Left cardiac atrium (tissue), 4 donors: ENCODE results near the gene CEP85L. TPM values are rescaled to one million over a fixed set of nuclear protein-coding genes. Genes with fewer than 3 reads are reported as not detected.
"Not testable (repeated sequence)": the region's sequence is repeated elsewhere in the genome, so short reads cannot be mapped to it uniquely, and the experiment has no call there.

ENCODE experiments used
- ATAC-seq, 2 donors: fragments of 200-7000 bp; cut with Tn5 transposase; one replicate each; pipeline ENCODE4 v1.9.1; 2020; ENCODE audit warnings: mild to moderate bottlenecking in 2 of 2, moderate library complexity in 2 of 2
- DNase-seq: peaks from one replicate; pipeline ENCODE4 v3.0.0-alpha.2; 2020
- intact Hi-C, 2 donors: fragments of 100-400 bp; cut with DNase I; formaldehyde crosslinking; loops; one replicate each; pipeline versions ENCODE4 v1.14.1 to v1.15.1; 2022 to 2023
- total RNA-seq, 2 donors: library from RNA; stranded (reverse); fragmentation: NEBNext Ultra II Directional; extraction: Animal tissue kit (Norgen Biotek cat#: 25700); gene quantifications; one replicate each; pipeline ENCODE4 v1.2.1, GENCODE V29; 2021
- donor health status: DM: no; HTN: yes; CAD: no.
- donor health status: DM: no; HTN: yes; CAD: no; lungs with severe emphysema.
- donor health status: DM: yes; HTN: yes; CAD: no.
- donor health status: Dilated cardiomyopathy.

The CEP85L gene
- total RNA-seq, 2 donors from 2014 or later: 8.5 TPM

- DNase-seq: no peak
- no peak for ATAC-seq
- intact Hi-C loops: no loop called here
Measured at GRCh38 chr6:118485601-118486550, 165.5 kb downstream of the CEP85L start.

GRCh38 chr6:118476551-118476950 is 174.8 kb downstream of the CEP85L start:
- no peak for DNase-seq
- intact Hi-C loops: no loop called here
- no peak for ATAC-seq

DNA sequence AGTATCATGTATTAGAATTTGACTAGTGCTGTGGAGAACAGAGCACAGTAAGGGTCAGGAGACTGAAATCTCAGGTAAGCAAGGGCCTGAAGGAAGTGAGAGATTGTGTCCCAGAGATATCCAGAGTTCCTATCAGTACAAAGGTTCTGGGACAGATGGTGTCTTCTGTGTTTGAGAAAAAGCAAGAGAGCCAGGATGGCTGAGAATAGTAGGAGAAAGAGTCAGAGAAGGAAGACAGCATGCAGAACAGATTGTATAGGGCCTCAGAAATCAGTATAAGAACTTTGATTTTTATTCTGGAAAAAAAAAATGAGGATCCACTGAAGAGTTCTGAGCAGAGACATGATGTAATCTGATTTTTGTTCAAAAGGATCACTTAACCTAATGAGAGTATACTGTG is 178.1 kb downstream of the CEP85L start:
- intact Hi-C loops: no loop called here
- DNase-seq (no peak), ATAC-seq (no peak)

DNA sequence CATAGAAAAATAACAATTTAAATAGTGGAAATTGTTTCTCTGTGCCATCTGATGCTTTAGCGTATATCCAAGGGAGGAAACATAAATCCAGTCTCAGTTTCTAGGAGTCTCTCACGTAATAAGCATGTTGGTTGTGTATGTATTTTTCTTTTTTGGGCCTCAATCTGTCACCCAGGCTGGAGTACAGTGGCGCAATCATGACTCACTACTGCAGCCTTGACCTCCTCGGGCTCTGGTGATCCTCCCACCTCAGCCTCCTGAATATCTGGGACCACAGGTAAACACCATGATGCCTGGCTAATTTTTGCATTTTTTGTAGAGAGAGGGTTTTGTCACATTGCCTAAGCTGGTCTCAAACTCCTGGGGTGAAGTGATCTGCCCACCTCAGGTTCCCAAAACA is 181.9 kb downstream of the CEP85L start:
- ATAC-seq (no peak), DNase-seq (no peak)
- intact Hi-C loops: no loop called here

- intact Hi-C loops: no loop called here
- no peak for DNase-seq
- ATAC-seq: no peak
Measured at GRCh38 chr6:118468682-118469465, 182.5 kb downstream of the CEP85L start.

DNA sequence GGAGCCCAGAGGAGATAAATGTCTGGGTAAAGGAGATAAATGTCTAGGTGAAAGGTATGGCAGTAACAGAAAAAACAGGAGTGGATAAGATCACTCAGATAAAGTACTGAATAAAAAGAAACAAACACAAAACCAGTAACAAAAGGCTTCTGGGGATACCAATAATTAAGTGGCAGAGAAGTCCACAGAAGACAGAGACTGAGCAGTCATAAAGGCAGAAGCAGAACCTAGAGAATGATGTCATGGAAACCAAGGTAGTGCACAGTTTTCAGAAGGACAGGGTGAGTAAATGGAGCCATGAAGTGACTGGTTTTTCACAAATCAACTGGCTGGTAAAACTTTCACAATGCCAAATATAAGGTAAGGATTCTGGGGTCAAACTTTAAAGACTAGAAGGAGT is 184.2 kb downstream of the CEP85L start:
- no peak for ATAC-seq

DNA sequence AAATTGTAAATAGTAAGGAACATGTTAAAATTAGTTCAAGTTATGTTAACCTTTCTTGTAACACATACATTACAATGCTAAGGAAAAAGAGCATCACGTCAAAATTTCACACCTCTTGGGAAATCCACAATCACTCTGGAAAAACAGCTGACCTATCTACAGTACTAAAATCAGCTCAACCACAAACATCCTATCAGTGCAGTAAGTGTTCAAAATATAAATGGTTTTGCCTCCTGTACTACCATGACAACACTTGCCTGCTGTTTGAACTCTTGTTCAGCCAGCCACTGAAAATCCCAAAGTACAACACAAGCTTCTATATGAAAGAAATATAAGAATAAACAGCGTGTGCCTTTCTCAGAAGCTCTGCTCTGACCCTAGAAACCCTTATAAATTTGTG is 186.8 kb downstream of the CEP85L start:
- ATAC-seq (no peak), DNase-seq (no peak)
- intact Hi-C loops: loop anchor here in 1 of 2 donors (5.0 kb wide), 1 partner anchor 92 kb away; no protein-coding TSS in a partner anchor

More for the DNA sequence above, 184.2 kb downstream of the CEP85L start:
- no peak for DNase-seq
- intact Hi-C loops: no loop called here

GRCh38 chr6:118460958-118461470 is 190.4 kb downstream of the CEP85L start:
- intact Hi-C loops: loop anchor here in 1 of 2 donors (5.0 kb wide), 1 partner anchor 89 kb away; no protein-coding TSS in a partner anchor
- no peak for ATAC-seq
- DNase-seq: no peak

DNA sequence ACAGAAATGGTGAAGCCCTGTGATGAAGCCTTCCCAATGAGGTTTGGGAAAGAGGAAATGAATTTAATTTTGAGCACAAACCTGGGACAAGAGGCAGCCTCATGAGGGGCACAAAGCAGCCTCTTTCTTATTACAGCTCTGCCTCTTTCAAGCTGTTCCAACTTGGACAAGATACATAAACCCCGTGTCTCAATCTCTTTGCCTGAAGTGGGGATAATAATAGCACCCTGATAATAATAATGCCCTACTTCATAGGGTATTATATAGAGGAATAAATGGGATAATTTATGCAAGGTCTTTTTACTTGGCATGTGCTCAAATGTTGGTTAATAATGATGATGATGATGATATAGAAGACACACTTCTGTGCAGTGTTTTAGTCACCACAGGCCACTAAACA is 194.4 kb downstream of the CEP85L start:
- intact Hi-C loops: no loop called here
- ATAC-seq (no peak), DNase-seq (no peak)

DNA sequence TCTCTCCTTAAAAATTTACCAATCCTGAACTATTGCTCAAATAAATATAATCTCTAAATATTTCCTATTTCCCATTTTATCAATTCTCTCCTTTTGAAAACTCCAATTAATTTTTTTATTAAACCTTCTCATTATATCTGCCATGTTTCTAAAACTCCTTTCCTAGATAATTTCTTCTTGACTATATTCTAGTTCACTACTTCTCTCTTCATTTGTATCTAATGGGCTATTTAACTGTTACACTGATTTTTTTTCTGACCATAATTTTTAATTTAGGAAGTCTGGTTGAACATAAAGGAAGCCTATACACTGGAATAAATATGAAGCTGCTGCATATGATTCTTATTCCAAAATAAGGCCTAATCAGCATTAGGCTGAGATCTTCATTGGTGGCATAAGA is 199.6 kb downstream of the CEP85L start:
- no peak for ATAC-seq
- intact Hi-C loops: no loop called here
- DNase-seq: no peak

DNA sequence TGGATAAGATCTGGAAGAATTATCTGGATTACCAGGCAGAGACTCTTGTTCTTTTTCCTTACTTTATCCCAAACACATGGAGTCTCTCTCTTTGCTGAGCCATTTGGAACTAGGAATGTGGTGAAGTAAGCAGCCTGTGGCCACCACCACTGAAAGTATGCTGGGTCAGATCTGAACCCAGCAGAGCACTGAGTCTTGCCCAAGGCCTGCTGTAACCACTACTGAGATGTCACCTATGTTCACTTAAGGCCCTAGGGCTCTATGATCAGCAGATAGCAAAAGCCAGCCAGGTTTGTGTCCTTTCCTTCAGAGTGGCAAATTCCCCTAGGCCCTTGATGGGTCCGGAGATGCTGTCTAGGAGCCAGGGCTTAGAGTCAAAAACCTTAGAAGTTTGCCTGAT is 206.6 kb downstream of the CEP85L start:
- intact Hi-C loops: no loop called here

DNA sequence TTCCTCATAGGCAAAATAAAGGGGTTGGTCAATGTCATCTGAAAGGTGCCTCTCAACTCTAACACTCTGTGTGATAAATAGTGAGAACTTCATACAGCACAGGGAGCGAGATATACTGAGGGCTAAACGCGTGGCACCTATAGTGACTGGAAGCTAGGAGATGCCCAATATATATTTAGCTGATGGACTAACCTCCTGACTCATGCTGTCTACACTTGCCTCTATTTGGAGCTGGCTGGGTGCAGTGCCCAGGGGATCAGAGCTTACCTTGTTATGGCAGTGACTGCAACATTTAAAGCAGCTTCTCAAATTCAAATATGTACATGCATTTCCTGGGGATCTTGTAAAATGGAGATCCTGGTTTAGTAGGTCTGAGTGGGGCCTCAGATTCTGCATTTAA is 214.9 kb downstream of the CEP85L start:
- DNase-seq (no peak), ATAC-seq (no peak)
- intact Hi-C loops: no loop called here

More for the DNA sequence above, 206.6 kb downstream of the CEP85L start:
- ATAC-seq (no peak), DNase-seq (no peak)

DNA sequence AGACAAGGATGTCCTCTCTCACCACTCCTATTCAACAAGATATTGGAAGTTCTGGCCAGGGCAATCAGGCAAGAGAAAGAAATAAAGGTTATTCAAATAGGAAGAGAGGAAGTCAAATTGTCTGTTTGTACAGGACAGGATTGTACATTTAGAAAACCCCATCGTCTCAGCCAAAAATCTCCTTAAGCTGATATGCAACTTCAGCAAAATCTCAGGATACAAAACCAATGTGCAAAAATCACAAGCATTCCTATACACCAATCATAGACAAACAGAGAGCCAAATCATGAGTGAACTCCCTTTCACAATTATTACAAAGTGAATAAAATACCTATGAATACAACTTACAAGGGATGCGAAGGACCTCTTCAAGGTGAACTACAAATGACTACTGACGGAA is 217.2 kb downstream of the CEP85L start:
- ATAC-seq, DNase-seq, intact Hi-C loops: not testable (repeated sequence)

GRCh38 chr6:118421312-118421711 is 230.1 kb downstream of the CEP85L start:
- ATAC-seq, DNase-seq, intact Hi-C loops: not testable (repeated sequence)

- no peak for ATAC-seq
- intact Hi-C loops: no loop called here
- DNase-seq: no peak
Measured at GRCh38 chr6:118419448-118420394, 231.7 kb downstream of the CEP85L start.
